Bronchial epithelial cell (primary cell): ENCODE results near the gene CCDC93. TPM values are rescaled to one million over a fixed set of nuclear protein-coding genes. Genes with fewer than 3 reads are reported as not detected.

ENCODE experiments used
- DNase-seq: peaks from one replicate; pipeline ENCODE4 v3.0.0-alpha.2; 2010; ENCODE audit warnings: low read depth
- FAIRE-seq: peaks from 2 replicates; lab custom pipeline; 2011; peaks lifted over from hg19 to GRCh38; lab: Jason Lieb, UNC
- H3K27me3 ChIP-seq: 2 replicates; pipeline ENCODE4 v1.5.1; 2011; ENCODE audit warnings: low read length; ENCODE audit not compliant: control insufficient read depth, insufficient read depth
- H3K36me3 ChIP-seq: 2 replicates; pipeline ENCODE4 v1.5.1; 2011; ENCODE audit warnings: low read length; ENCODE audit not compliant: control insufficient read depth, insufficient read depth
- H3K4me3 ChIP-seq: 2 replicates; pipeline ENCODE4 v1.5.1; 2011; ENCODE audit warnings: mild to moderate bottlenecking, low read depth, low read length, control low read depth
- CTCF ChIP-seq: IDR thresholded peaks from 2 replicates; pipeline ENCODE4 v1.5.1; 2011; ENCODE audit warnings: mild to moderate bottlenecking, moderate library complexity, low read length, control low read depth, inconsistent platforms; ENCODE audit not compliant: insufficient read depth, severe bottlenecking
- total RNA-seq: library from RNA; depleted of rRNA; stranded (reverse); fragments of >200 nt; gene quantifications from 2 replicates; pipeline ENCODE4 v1.2.1, GENCODE V29; 2014

Gene CCDC93
- total RNA-seq, 1 donor from 2014 or later: 21.3 TPM

GRCh38 chr2:117952228-117952627 is 61.6 kb downstream of the CCDC93 start:
- no peaks in the 10 kb centered on the region for H3K27me3 ChIP-seq
- no peak overlapping the region for H3K4me3 ChIP-seq
- peaks cover 15% of the 10 kb centered on the region for H3K36me3 ChIP-seq
- FAIRE-seq: no peak
- TF ChIP-seq CTCF: no peak
- DNase-seq: no peak

- H3K36me3 ChIP-seq: peaks cover 26% of the 10 kb centered on the region
- H3K4me3 ChIP-seq: no peak overlapping the region
- no peak for TF ChIP-seq CTCF
- H3K27me3 ChIP-seq: no peaks in the 10 kb centered on the region
- FAIRE-seq (no peak), DNase-seq (no peak)
Measured at GRCh38 chr2:117949806-117950205, 64.1 kb downstream of the CCDC93 start.

GRCh38 chr2:117948615-117949014 is 65.3 kb downstream of the CCDC93 start:
- FAIRE-seq (no peak), DNase-seq (no peak)
- H3K27me3 ChIP-seq: no peaks in the 10 kb centered on the region
- H3K36me3 ChIP-seq: peaks cover 26% of the 10 kb centered on the region
- no peak overlapping the region for H3K4me3 ChIP-seq
- no peak for TF ChIP-seq CTCF

- peak; percentile 32 for FAIRE-seq
Measured at GRCh38 chr2:117945296-117945695, 68.6 kb downstream of the CCDC93 start.

GRCh38 chr2:117944816-117945215 is 69.1 kb downstream of the CCDC93 start:
- DNase-seq (no peak), FAIRE-seq (no peak)
- Histone ChIP-seq H3K27me3 (no peaks in the 10 kb centered on the region), H3K36me3 (peaks cover 26% of the 10 kb centered on the region), H3K4me3 (no peak overlapping the region)
- no peak for TF ChIP-seq CTCF

More at GRCh38 chr2:117945296-117945695, 68.6 kb downstream of the CCDC93 start:
- no peak for DNase-seq
- H3K36me3 ChIP-seq: peaks cover 26% of the 10 kb centered on the region
- no peak overlapping the region for H3K4me3 ChIP-seq
- no peaks in the 10 kb centered on the region for H3K27me3 ChIP-seq
- no peak for TF ChIP-seq CTCF

- Histone ChIP-seq H3K27me3 (no peaks in the 10 kb centered on the region), H3K4me3 (no peak overlapping the region), H3K36me3 (peaks cover 24% of the 10 kb centered on the region)
- DNase-seq (no peak), FAIRE-seq (no peak)
- TF ChIP-seq CTCF: no peak
Measured at GRCh38 chr2:117943013-117943672, 70.7 kb downstream of the CCDC93 start.
